ENCODE results near the gene RAB3C. TPM values are rescaled to one million over a fixed set of nuclear protein-coding genes. Genes with fewer than 3 reads are reported as not detected.

RAB3C gene
- total RNA-seq, 1 donor from 2014 or later = 0.47 TPM

DNA sequence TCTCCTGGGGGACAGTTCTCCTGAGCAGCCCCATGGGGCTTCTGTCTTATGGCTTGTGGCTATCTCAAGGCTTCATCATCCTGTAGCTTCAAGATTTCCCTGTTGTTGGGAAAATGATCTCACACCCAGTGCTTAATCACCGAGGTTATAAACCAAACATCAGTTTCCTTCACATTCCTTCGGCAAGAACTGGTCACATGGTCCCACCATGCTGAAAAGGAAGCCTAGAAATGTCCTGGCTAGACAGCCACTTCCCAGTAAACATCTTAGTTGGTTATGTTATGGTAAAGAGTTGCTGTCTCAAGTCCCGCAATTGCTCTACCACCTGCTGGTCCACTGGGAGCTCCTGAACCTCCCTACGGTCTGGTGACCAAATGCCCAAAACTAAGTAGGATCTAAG is 66.0 kb downstream of the RAB3C start:
- CTCF ChIA-PET = no interaction called here
- ATAC-seq (ENCODE audit: low read depth) = no peak

DNA sequence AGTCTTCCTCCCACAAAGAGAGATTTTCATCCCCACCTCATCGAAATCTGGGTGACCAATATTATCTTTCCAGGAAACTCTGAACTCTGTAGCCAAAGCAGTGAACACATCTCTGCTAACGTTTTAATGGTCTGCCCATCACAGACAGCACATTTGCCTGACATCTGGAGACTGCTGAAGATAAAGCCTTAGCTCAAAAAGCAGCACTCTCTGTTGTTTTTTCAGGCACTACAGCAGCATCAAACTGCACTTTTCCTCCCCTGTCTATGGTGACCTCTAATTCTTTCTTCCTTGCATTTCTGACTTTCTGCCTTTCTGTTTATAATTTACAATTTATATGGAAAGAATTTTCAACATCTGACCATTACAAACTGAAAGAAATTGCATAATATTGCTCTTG is 66.8 kb downstream of the RAB3C start:
- no peak overlapping the region for H3K4me3 Mint-ChIP-seq
- no peak for TF ChIP-seq CTCF (IDR thresholded peaks at IDR 0.05)
- DNase-seq (no peak), ATAC-seq (ENCODE audit: low read depth) (no peak)
- no peaks in the 10 kb centered on the region for H3K36me3 Mint-ChIP-seq (ENCODE audit: low read depth)
- H3K4me1 Mint-ChIP-seq = peaks cover 6% of the 10 kb centered on the region
- ChIA-PET POLR2A (no interaction called here), CTCF (no interaction called here)
- intact Hi-C loops (cut with micrococcal nuclease) = no loop called here
- H3K27ac Mint-ChIP-seq = no peak overlapping the region
- no peaks in the 10 kb centered on the region for H3K9me3 Mint-ChIP-seq
- H3K27me3 Mint-ChIP-seq = no peaks in the 10 kb centered on the region

More for the DNA sequence above, 66.0 kb downstream of the RAB3C start:
- no peak overlapping the region for H3K4me3 Mint-ChIP-seq
- DNase-seq = no peak
- H3K9me3 Mint-ChIP-seq = no peaks in the 10 kb centered on the region
- TF ChIP-seq CTCF (IDR thresholded peaks at IDR 0.05) = no peak
- intact Hi-C loops (cut with micrococcal nuclease) = no loop called here
- no peaks in the 10 kb centered on the region for H3K27me3 Mint-ChIP-seq
- H3K27ac Mint-ChIP-seq = no peak overlapping the region
- H3K4me1 Mint-ChIP-seq = peaks cover 6% of the 10 kb centered on the region
- POLR2A ChIA-PET = no interaction called here
- no peaks in the 10 kb centered on the region for H3K36me3 Mint-ChIP-seq (ENCODE audit: low read depth)

GRCh38 chr5:58653521-58653920 is 70.6 kb downstream of the RAB3C start:
- intact Hi-C loops (cut with micrococcal nuclease) = no loop called here
- Mint-ChIP-seq H3K27me3 (peaks cover under 1% of the 10 kb centered on the region), H3K4me3 (no peak overlapping the region), H3K9me3 (peaks cover under 1% of the 10 kb centered on the region), H3K4me1 (peaks cover 6% of the 10 kb centered on the region), H3K27ac (no peak overlapping the region), H3K36me3 (ENCODE audit: low read depth) (no peaks in the 10 kb centered on the region)
- DNase-seq (no peak), ATAC-seq (ENCODE audit: low read depth) (no peak)
- CTCF ChIA-PET = no interaction called here
- POLR2A ChIA-PET = no interaction called here
- no peak for TF ChIP-seq CTCF (IDR thresholded peaks at IDR 0.05)

GRCh38 chr5:58666141-58666540 is 83.3 kb downstream of the RAB3C start:
- intact Hi-C loops (cut with micrococcal nuclease) = no loop called here
- no peak overlapping the region for H3K27ac Mint-ChIP-seq

More at GRCh38 chr5:58666141-58666540, 83.3 kb downstream of the RAB3C start:
- no peaks in the 10 kb centered on the region for H3K36me3 Mint-ChIP-seq (ENCODE audit: low read depth)
- H3K4me3 Mint-ChIP-seq = no peak overlapping the region
- peaks cover 2% of the 10 kb centered on the region for H3K9me3 Mint-ChIP-seq
- TF ChIP-seq CTCF (IDR thresholded peaks at IDR 0.05) = no peak
- CTCF ChIA-PET = no interaction called here
- POLR2A ChIA-PET = no interaction called here
- H3K4me1 Mint-ChIP-seq = no peaks in the 10 kb centered on the region
- no peak for ATAC-seq (ENCODE audit: low read depth)
- peaks cover 1% of the 10 kb centered on the region for H3K27me3 Mint-ChIP-seq
- DNase-seq = no peak

All from activated B cell treated with CpG ODN at 0.5 μM for 24 hours (primary cell).